Muscle layer of duodenum (tissue), 2 donors: Measurements from ENCODE around the gene ZNF436.

ENCODE experiments used
- H3K27ac ChIP-seq: one replicate; pipeline ENCODE4 v1.7.0; 2013; ENCODE audit warnings: mild to moderate bottlenecking, low read length
- H3K27me3 ChIP-seq: one replicate; pipeline ENCODE4 v1.7.0; 2013; ENCODE audit warnings: low read depth, mild to moderate bottlenecking, control low read depth, low read length
- H3K36me3 ChIP-seq, 2 donors: one replicate each; pipeline ENCODE4 v1.7.0; 2013; ENCODE audit warnings: low read length in 2 of 2, control low read depth in 1 of 2, mild to moderate bottlenecking in 1 of 2; ENCODE audit not compliant: insufficient read depth in 2 of 2, control insufficient read depth in 1 of 2
- H3K4me1 ChIP-seq, 2 donors: one replicate each; pipeline ENCODE4 v1.7.0; 2013; ENCODE audit warnings: low read length in 2 of 2, mild to moderate bottlenecking in 2 of 2, control low read depth in 1 of 2, moderate library complexity in 1 of 2; ENCODE audit not compliant: insufficient read depth in 2 of 2, control insufficient read depth in 1 of 2
- H3K4me3 ChIP-seq, 2 donors: one replicate each; pipeline ENCODE4 v1.7.0; 2013; ENCODE audit warnings: low read length in 2 of 2, low read depth in 1 of 2, mild to moderate bottlenecking in 1 of 2
- H3K9me3 ChIP-seq, 2 donors: one replicate each; pipeline ENCODE4 v1.7.0; 2013; ENCODE audit warnings: low read length in 2 of 2, control low read depth in 1 of 2, mild to moderate bottlenecking in 1 of 2; ENCODE audit not compliant: control insufficient read depth in 1 of 2
- donor health status: healthy.

ZNF436 gene

DNA sequence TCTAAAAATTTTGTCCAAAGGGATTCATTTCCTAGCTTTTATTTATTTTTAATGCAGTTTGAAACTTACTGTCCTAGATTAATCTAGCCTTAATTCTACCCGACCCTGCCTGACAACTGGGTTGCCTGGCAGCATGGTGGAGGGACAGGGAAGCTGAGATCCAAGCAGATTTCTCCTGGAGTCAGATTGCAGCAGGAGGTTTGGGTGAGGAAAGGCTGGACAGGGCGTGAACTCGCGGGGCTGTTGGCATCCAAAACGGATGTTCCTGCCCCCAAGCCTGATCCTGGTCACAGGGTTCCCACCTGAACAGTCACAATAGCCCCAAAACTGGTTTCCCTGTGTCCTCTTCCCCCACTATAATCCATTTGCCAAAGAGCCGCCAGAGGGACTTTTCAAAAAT lies 31.7 kb upstream of the ZNF436 start:
- Histone ChIP-seq H3K4me1 (peaks cover 5 to 11% of the 10 kb centered on the region in 2 donors), H3K9me3 (no peaks in the 10 kb centered on the region), H3K27ac (no peak overlapping the region), H3K4me3 (no peak overlapping the region), H3K27me3 (no peaks in the 10 kb centered on the region), H3K36me3 (peaks cover 4 to 16% of the 10 kb centered on the region in 2 donors)

DNA sequence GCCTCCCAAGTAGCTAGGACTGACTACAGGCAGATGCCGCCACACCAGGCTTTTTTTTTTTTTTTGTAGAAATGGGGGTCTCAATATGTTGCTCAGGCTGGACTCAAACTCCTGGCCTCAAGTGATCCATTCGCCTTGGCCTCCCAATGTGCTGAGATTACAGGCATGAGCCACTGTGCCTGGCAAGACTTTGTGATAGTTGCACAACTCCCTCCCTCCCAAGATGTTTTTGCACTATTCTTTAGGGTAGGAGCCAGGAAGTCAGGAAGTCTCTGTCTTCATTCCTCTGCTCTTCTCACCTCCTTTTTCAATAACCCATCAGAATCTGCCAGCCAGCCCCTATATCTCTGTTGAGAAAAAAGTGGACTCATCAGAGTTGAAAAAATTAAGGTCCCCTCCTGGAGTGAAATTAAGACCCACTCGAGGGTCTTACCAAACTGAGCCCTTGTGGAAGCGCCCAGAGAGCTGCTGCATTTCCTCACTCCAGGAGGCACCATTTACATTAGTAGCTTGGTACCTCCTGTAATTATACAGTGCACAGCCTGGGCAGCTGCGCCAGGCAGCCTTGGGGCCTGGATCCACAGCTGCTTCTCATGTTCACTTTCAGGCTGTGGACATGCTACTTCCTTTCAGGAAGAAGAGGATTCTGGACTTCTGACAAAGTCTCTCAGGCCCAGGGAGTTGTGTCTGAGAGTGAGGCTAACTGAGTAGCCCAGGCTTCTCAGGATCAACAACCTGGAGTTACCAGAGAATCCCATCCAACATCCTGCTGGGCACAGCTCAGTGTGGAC lies 30.9 kb upstream of the ZNF436 start:
- Histone ChIP-seq H3K9me3 (no peaks in the 10 kb centered on the region), H3K4me3 (no peak overlapping the region), H3K27me3 (no peaks in the 10 kb centered on the region), H3K36me3 (peaks cover 4 to 10% of the 10 kb centered on the region in 2 donors), H3K27ac (no peak overlapping the region), H3K4me1 (peaks cover 5 to 11% of the 10 kb centered on the region in 2 donors)

DNA sequence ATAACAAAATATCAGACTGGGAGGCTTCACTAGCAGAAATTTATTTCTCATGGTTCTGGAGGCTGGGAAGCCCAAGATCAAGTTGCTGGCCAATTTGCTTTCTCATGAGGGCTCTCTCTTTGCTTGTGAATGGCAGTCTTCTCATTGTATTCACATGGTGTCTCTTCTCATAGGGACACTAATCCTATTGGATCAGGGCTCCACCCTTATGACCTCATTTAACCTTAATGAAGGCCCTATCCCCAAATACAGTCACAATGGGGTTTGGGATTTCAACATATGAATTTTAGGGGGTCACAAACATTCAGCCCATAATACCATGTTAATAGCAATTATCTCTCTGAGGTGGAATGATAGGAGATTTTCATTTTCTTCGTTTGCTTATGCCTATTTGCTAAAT lies 29.6 kb upstream of the ZNF436 start:
- Histone ChIP-seq H3K27me3 (no peaks in the 10 kb centered on the region), H3K4me1 (peaks cover 8 to 11% of the 10 kb centered on the region in 2 donors)

DNA sequence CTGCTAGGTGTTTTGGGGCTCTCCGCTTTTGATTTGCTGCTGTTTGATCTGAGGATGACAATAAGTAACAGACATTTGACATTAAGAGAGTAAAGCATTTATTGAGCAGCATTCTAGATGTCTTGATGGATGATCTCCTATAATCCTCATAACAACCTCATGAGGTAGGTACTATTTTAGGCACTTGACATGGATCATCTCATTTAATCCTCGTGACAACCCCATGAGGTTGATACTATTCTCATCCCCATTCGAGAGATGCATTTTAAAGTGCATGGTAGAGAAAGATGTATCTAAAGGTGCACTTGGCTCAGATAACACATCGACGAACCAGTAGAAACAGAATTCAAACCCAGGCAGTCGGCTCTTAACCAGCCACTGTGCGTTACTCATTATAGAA lies 28.3 kb upstream of the ZNF436 start:
- no peaks in the 10 kb centered on the region for H3K27me3 ChIP-seq
- peaks cover 4 to 10% of the 10 kb centered on the region in 2 donors for H3K36me3 ChIP-seq
- no peaks in the 10 kb centered on the region for H3K9me3 ChIP-seq
- no peak overlapping the region for H3K27ac ChIP-seq
- H3K4me1 ChIP-seq = peaks cover 3 to 10% of the 10 kb centered on the region in 2 donors
- H3K4me3 ChIP-seq = no peak overlapping the region

More for the DNA sequence above, 29.6 kb upstream of the ZNF436 start:
- H3K36me3 ChIP-seq = peaks cover 4 to 10% of the 10 kb centered on the region in 2 donors
- no peak overlapping the region for H3K27ac ChIP-seq
- no peak overlapping the region for H3K4me3 ChIP-seq
- H3K9me3 ChIP-seq = no peaks in the 10 kb centered on the region

DNA sequence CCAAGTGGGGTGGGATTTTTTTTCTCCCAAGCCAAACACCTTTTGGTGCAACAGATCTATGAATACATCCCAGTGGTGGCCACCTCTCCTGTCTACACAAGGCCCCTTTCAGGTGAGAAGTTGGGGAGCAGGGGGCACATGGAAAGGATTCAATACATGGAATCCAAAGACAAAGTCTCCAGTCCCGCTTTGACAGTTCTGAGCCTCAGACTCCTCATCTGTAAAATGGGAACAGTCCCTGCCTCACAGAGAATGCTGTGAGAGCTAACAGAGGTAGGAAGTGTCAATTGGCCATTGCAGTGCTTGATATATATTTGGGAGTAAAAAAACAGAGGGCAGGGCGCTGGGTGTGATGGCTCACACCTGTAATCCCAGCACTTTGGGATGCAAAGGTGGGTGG lies 26.7 kb upstream of the ZNF436 start:
- H3K9me3 ChIP-seq = no peaks in the 10 kb centered on the region
- peaks cover 3 to 10% of the 10 kb centered on the region in 2 donors for H3K4me1 ChIP-seq
- no peaks in the 10 kb centered on the region for H3K27me3 ChIP-seq
- no peak overlapping the region for H3K4me3 ChIP-seq
- H3K36me3 ChIP-seq = peaks cover 4 to 10% of the 10 kb centered on the region in 2 donors
- no peak overlapping the region for H3K27ac ChIP-seq

DNA sequence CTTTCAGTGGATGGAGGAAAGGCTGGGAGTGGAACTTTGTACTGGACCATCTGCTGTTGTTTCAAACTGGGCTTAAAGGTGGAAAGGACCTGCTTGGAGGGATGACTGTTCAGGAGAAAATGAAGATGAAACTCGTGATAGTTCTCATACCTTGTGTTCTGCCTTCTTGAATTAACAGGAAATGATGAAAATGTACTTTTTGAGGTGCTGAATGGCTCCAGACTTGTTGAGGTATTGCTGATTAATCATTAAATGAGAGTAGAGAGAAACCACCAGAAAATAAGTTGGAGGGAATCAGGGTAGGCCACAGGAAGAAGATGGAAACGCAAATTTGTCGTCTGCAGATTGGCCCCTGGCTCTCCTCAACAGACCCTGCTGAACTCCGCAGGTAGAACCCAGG lies 26.2 kb upstream of the ZNF436 start:
- Histone ChIP-seq H3K27ac (peak overlapping the region; percentile 86), H3K36me3 (peaks cover 4 to 10% of the 10 kb centered on the region in 2 donors), H3K4me1 (peaks cover 3 to 10% of the 10 kb centered on the region in 2 donors), H3K4me3 (no peak overlapping the region), H3K9me3 (no peaks in the 10 kb centered on the region), H3K27me3 (no peaks in the 10 kb centered on the region)

DNA sequence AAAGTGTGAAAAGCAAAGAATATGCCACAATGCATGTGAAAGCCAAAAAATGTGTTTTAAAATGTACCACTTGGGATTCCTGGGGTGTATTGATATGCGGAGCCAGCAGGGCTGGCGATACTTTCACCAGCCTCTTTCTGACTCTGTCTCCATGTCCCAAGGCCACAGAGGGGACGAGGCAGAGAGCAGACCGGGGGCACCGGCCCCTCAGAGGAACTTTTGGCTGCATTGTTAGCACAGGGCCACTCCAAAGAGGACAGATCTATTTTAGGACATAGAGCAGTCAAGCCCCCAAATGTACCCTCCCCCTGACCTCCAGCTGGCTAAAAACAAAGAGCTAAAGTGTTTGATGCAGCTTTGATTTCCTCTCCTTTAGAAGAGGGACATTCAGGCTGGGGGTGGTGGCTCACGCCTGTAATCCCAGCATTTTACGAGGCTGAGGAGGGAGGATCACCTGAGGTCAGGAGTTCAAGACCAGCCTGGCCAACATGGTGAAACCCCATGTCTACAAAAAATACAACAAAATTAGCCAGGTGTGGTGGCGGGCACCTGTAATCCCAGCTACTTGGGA lies 25.6 kb upstream of the ZNF436 start:
- Histone ChIP-seq H3K27me3 (no peaks in the 10 kb centered on the region), H3K4me3 (peak overlapping the region in 1 of 2 donors; percentile 25), H3K9me3 (no peaks in the 10 kb centered on the region), H3K4me1 (peaks cover 3 to 10% of the 10 kb centered on the region in 2 donors), H3K27ac (peak overlapping the region; percentile 86), H3K36me3 (peaks cover 4 to 10% of the 10 kb centered on the region in 2 donors)

DNA sequence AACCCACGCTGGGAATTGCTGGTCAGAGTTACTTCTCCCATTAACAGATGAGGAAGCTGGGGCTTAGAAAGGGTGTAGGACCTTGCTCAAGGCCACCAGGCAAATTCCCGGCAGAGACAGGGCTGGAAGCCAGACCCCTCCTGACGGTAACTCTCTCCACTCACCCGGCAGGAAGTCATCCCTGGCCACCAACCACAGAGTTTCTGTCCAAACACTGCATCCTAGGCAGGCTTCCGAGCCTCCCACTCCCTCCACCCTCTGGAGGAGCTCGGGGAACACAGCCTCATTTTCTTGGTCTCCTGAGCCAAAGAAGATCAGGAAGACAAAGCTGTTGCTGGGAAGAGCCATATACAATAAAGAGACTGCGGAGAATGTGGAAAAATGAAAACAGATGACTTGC lies 25.0 kb upstream of the ZNF436 start:
- no peaks in the 10 kb centered on the region for H3K27me3 ChIP-seq
- H3K4me3 ChIP-seq = peak overlapping the region in 1 of 2 donors; percentile 25
- H3K36me3 ChIP-seq = peaks cover 4 to 10% of the 10 kb centered on the region in 2 donors
- peaks cover 3 to 10% of the 10 kb centered on the region in 2 donors for H3K4me1 ChIP-seq
- H3K27ac ChIP-seq = peak overlapping the region; percentile 86
- H3K9me3 ChIP-seq = no peaks in the 10 kb centered on the region

DNA sequence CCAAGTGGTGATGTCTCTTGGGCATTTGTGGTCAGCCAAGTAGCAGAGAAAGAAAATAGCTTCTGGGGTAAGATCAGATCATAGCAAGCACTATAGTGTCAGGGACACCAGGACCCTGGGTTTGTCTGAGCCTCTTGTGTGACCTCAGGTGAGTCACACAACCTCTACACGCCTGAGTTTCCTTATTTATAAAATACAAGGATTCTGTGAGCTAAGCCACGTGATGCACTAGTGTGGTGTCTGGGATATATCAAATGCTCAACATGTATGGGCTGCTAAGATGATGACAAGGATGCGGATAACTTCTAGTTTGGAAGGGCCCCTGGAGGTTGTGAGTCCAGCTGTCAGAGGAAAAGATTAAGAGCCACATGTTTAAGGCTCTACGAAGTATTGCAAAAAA lies 24.5 kb upstream of the ZNF436 start:
- Histone ChIP-seq H3K27me3 (no peaks in the 10 kb centered on the region), H3K4me1 (peaks cover 3 to 10% of the 10 kb centered on the region in 2 donors), H3K36me3 (peaks cover 4 to 10% of the 10 kb centered on the region in 2 donors), H3K4me3 (no peak overlapping the region), H3K27ac (peak overlapping the region; percentile 86), H3K9me3 (no peaks in the 10 kb centered on the region)

DNA sequence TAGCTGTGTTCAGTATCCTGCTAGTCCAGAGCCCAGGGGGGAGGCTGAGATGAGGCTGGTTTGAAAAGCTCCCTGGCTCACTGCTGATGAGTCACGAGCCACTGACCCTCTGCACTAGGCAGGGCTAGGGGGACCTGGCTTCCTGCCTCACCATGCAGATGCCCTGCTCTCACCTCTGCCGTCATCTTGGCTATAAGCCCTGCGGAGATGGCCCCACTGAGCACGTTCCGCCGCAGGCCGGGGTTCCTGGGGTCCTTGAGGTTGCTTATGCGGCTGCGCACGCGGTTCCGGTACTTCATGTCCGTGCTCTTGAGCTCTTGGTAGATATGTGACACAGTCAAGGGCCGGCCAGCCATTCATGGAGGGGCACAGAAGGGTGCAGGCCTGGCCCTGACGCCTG lies 24.1 kb upstream of the ZNF436 start:
- Histone ChIP-seq H3K9me3 (no peaks in the 10 kb centered on the region), H3K4me1 (peaks cover 3 to 10% of the 10 kb centered on the region in 2 donors), H3K4me3 (no peak overlapping the region), H3K27ac (peak overlapping the region; percentile 86), H3K36me3 (peaks cover 4 to 10% of the 10 kb centered on the region in 2 donors), H3K27me3 (no peaks in the 10 kb centered on the region)

DNA sequence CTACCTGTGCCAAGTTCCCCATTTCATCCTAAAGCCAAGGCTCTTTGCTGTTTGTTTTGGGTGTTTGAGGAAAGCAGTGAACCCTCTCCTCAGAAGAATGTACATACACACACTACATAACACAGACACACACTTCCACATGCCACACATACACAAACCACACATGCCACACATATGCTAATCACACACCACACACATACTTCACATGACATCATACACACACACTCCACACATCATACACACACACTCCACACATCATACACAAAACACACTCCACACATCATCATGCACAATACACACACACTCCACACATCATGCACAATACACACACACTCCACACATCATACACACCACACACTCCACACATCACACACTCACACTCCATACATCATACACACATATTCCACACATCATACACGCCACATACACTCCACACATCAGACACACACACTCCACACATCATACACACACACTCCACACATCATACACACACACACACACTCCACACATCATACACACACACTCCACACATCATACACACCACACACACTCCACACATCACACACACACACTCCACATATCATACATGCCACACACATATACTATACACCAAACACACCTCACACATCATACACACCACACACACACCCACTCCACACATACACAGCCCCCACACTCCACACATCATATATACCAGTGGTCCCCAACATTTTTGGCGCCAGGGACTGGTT lies 22.7 kb upstream of the ZNF436 start:
- Histone ChIP-seq H3K27ac (no peak overlapping the region), H3K9me3 (no peaks in the 10 kb centered on the region), H3K4me3 (no peak overlapping the region), H3K36me3 (peaks cover 4 to 9% of the 10 kb centered on the region in 2 donors), H3K4me1 (peaks cover 3 to 10% of the 10 kb centered on the region in 2 donors), H3K27me3 (no peaks in the 10 kb centered on the region)
